HFFc6 (cell line): ENCODE data around the gene ZNF138. TPM values are rescaled to one million over a fixed set of nuclear protein-coding genes. Genes with fewer than 3 reads are reported as not detected.

Experiments used
- DNase-seq: peaks from one replicate; pipeline ENCODE4 v3.0.0-alpha.2; 2018
- H3K27ac Mint-ChIP-seq: 2 replicates; pipeline ENCODE4 v1.8.0; 2020; ENCODE audit warnings: mild to moderate bottlenecking, mixed read lengths
- H3K27me3 Mint-ChIP-seq: 2 replicates; pipeline ENCODE4 v1.8.0; 2021; ENCODE audit warnings: mild to moderate bottlenecking, moderate library complexity, mixed read lengths; ENCODE audit not compliant: insufficient read depth
- H3K36me3 Mint-ChIP-seq: 2 replicates; pipeline ENCODE4 v1.8.0; 2021; ENCODE audit warnings: low read depth, mixed read lengths
- H3K4me1 Mint-ChIP-seq: 2 replicates; pipeline ENCODE4 v1.8.0; 2020; ENCODE audit warnings: low read depth, mixed read lengths
- H3K4me3 Mint-ChIP-seq: 2 replicates; pipeline ENCODE4 v1.8.0; 2020; ENCODE audit warnings: mild to moderate bottlenecking, moderate library complexity, mixed read lengths
- H3K9me3 Mint-ChIP-seq: 2 replicates; pipeline ENCODE4 v1.8.0; 2020; ENCODE audit warnings: mild to moderate bottlenecking, mixed read lengths
- CTCF ChIP-seq: fragments of 200-600 bp; sonication (generic); IDR thresholded peaks from 2 replicates; pipeline ENCODE4 v1.5.0; 2021; ENCODE audit warnings: antibody characterized with exemption, mild to moderate bottlenecking
- total RNA-seq, 6 experiments: library from RNA; stranded (reverse); fragmentation: NEBNext Ultra II Directional; extraction: Animal tissue kit (Norgen Biotek cat#: 25700); gene quantifications; 2 replicates in 1 of 6; 3 replicates in 5 of 6; pipeline ENCODE4 v1.2.3, GENCODE V29; 2021

ZNF138 gene
- total RNA-seq, 6 experiments from 2014 or later, result 2.3 to 3.1 (median 2.6) TPM

GRCh38 chr7:64877714-64878610 lies 83.7 kb downstream of the ZNF138 start:
- peaks cover 8% of the 10 kb centered on the region; the same call in 1 of the 2 replicates for H3K27me3 Mint-ChIP-seq
- peaks cover 28% of the 10 kb centered on the region for H3K36me3 Mint-ChIP-seq
- no peak overlapping the region for H3K27ac Mint-ChIP-seq
- no peak for DNase-seq
- TF ChIP-seq CTCF, result no peak
- H3K4me1 Mint-ChIP-seq, result no peaks in the 10 kb centered on the region
- H3K4me3 Mint-ChIP-seq, result no peak overlapping the region; the same call in 1 of the 2 replicates
- H3K9me3 Mint-ChIP-seq, result peaks cover 84% of the 10 kb centered on the region

GRCh38 chr7:64878684-64879083 lies 84.5 kb downstream of the ZNF138 start:
- no peak for DNase-seq
- Mint-ChIP-seq H3K4me3 (no peak overlapping the region), H3K4me1 (no peaks in the 10 kb centered on the region), H3K9me3 (peaks cover 88% of the 10 kb centered on the region), H3K27ac (no peak overlapping the region), H3K27me3 (peaks cover 8% of the 10 kb centered on the region; the same call in 1 of the 2 replicates), H3K36me3 (peaks cover 31% of the 10 kb centered on the region)
- no peak for TF ChIP-seq CTCF

- Mint-ChIP-seq H3K27me3 (peaks cover 8% of the 10 kb centered on the region; the same call in 1 of the 2 replicates), H3K9me3 (peaks cover 88% of the 10 kb centered on the region), H3K4me1 (no peaks in the 10 kb centered on the region), H3K27ac (no peak overlapping the region), H3K36me3 (peaks cover 36% of the 10 kb centered on the region), H3K4me3 (no peak overlapping the region)
- TF ChIP-seq CTCF, result no peak
- DNase-seq, result no peak
These were observed 85.0 kb downstream of the ZNF138 start for GRCh38 chr7:64879086-64879730.

GRCh38 chr7:64879800-64880199 lies 85.6 kb downstream of the ZNF138 start:
- H3K4me3 Mint-ChIP-seq, result no peak overlapping the region
- H3K36me3 Mint-ChIP-seq, result peaks cover 42% of the 10 kb centered on the region
- no peak for DNase-seq
- H3K27me3 Mint-ChIP-seq, result peaks cover 4% of the 10 kb centered on the region; the same call in 1 of the 2 replicates
- no peak for TF ChIP-seq CTCF
- no peak overlapping the region for H3K27ac Mint-ChIP-seq
- no peaks in the 10 kb centered on the region for H3K4me1 Mint-ChIP-seq
- H3K9me3 Mint-ChIP-seq, result peaks cover 85% of the 10 kb centered on the region

- H3K27me3 Mint-ChIP-seq, result peaks cover 2% of the 10 kb centered on the region
- H3K9me3 Mint-ChIP-seq, result peaks cover 80% of the 10 kb centered on the region
- H3K4me1 Mint-ChIP-seq, result no peaks in the 10 kb centered on the region
- H3K36me3 Mint-ChIP-seq, result peaks cover 39% of the 10 kb centered on the region
- H3K27ac Mint-ChIP-seq, result no peak overlapping the region
- DNase-seq, result no peak
- no peak for TF ChIP-seq CTCF
- H3K4me3 Mint-ChIP-seq, result no peak overlapping the region
These were observed 86.4 kb downstream of the ZNF138 start for GRCh38 chr7:64880322-64881297.
